HG02943 (cell line): ENCODE results near the gene EPG5.
"Not testable (repeated sequence)": the region's sequence is repeated elsewhere in the genome, so short reads cannot be mapped to it uniquely, and the experiment has no call there.

ENCODE experiments used
- ATAC-seq: cut with Tn5 transposase; IDR thresholded peaks from one replicate; pipeline ENCODE4 v1.9.1; 2021; ENCODE audit warnings: mild to moderate bottlenecking, low read depth, moderate library complexity; ENCODE audit not compliant: unreplicated experiment

The EPG5 gene

DNA sequence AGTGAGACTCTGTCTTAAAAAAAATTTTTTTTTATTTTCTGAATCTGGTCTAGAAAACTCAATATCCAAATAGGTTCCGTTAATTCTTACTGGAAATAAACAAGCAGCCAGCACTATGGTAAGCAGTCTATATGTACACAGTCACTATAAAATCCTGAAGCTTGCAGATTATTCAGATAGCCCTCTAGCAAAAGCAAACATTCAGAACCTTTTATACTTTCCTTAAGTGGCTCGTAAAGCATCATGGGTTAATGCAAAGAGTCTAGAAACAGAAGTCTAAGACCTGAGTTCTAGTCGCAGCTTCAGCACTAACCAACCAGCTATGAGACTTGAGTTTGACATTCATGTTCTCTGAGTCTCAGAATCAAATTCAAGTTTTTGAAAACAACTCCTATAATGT, 89.7 kb downstream of the EPG5 start:
- no peak for ATAC-seq

DNA sequence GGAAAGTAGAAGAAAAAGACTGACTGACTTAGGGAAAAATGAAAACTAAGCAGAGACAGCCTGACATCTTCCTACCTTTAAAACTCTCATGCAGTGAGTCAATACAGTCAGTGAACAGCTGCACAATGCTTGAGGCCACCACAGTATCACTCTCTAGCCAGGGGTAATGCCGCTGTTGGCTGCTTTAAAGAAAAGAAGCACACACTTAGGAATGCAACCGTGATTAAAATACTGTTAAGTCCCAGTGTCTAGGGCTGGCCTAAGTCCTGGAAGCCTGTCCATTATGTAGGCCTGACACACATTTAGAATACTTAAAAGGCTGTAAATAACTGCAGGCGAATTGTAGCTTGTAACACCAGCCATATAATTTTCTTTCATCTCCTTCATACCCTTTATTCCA, 91.0 kb downstream of the EPG5 start:
- no peak for ATAC-seq

- peak; percentile 82 for ATAC-seq
Observed at GRCh38 chr18:45874491-45875184, 92.5 kb downstream of the EPG5 start.

- ATAC-seq, result no peak
Observed at GRCh38 chr18:45871431-45872084, 95.6 kb downstream of the EPG5 start.

- ATAC-seq, result no peak
Observed at GRCh38 chr18:45870419-45870818, 96.7 kb downstream of the EPG5 start.

GRCh38 chr18:45865466-45865865, 101.7 kb downstream of the EPG5 start:
- no peak for ATAC-seq

DNA sequence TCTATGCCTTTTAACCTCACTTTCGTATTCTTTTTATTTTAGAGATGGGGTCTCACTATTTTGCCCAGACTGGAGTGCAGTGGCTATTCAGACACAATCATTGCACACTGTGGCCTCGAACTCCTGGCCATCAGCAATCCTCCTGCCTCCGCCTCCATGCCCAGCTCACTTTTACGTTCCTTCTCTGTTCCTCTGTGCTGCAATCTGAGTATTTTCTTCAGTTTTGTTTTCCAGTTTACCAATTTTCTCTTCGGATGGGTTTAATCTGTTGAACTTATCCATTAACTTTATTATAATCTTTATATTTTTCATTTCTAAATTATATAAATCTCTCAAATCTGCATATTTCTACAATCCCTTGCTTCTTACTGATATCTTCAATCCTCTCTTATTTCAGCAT, 103.0 kb downstream of the EPG5 start:
- no peak for ATAC-seq

DNA sequence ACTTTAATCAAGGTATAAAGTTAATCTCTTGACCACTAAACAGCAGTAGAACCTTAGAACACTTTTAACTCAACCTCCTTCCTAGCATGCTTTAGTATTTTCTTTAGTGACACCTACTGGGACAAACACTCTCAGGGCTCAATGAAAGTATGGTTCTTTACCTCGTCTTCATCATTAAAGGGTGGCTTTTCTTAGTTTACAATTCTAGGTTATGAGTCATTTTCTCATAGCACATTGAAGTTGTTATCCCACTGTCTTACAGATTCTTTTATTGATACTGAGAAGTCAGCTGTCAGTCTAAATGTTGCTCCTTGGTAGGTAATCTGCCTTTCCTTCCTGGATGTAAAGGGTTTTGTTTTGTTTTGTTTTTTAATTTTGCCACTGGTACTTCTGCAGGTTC, 103.7 kb downstream of the EPG5 start:
- no peak for ATAC-seq

- no peak for ATAC-seq
Observed at GRCh38 chr18:45861926-45862325, 105.2 kb downstream of the EPG5 start.

GRCh38 chr18:45860971-45861370, 106.2 kb downstream of the EPG5 start:
- no peak for ATAC-seq

DNA sequence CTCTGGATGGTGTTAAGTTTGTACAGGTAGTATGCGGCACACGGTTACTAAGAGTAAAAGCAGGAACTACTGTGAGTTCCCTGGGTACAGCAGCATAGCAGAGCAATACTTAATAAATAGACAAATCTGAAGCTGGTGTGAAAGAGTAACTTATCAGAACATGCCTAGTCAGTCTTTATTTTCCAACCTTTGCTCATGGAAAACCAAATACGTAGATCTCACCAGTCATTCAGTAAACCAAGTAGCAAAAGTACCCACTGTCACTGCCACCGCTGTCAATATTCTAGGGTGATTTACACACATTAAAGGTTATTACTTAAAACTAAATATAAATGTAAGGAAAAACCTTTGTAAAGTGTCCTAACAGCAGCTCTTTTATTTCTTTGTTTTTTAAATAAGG, 106.6 kb downstream of the EPG5 start:
- no peak for ATAC-seq

DNA sequence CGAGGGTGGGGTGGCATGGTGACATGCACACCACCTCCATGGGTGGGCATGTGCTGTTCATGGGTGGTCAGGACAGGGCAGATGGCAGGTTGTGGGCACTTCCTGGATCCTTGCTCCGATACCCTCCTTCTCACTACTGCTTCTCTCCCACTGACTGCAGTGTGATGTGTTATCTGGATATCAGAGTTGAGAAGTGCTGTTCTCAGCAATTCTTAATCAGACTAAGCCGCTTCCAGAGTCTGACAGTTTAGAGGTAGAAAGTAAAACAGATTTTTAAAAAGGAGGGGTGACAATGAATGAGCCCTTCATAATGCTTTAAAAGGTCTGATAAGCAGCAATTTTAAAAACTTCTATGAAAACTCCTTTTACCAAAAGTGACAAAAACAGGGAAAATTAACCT, 107.8 kb downstream of the EPG5 start:
- no peak for ATAC-seq

GRCh38 chr18:45856531-45856930, 110.6 kb downstream of the EPG5 start:
- no peak for ATAC-seq

- no peak for ATAC-seq
Observed at GRCh38 chr18:45854036-45854586, 113.0 kb downstream of the EPG5 start.

- no peak for ATAC-seq
Observed at GRCh38 chr18:45852631-45853030, 114.5 kb downstream of the EPG5 start.

DNA sequence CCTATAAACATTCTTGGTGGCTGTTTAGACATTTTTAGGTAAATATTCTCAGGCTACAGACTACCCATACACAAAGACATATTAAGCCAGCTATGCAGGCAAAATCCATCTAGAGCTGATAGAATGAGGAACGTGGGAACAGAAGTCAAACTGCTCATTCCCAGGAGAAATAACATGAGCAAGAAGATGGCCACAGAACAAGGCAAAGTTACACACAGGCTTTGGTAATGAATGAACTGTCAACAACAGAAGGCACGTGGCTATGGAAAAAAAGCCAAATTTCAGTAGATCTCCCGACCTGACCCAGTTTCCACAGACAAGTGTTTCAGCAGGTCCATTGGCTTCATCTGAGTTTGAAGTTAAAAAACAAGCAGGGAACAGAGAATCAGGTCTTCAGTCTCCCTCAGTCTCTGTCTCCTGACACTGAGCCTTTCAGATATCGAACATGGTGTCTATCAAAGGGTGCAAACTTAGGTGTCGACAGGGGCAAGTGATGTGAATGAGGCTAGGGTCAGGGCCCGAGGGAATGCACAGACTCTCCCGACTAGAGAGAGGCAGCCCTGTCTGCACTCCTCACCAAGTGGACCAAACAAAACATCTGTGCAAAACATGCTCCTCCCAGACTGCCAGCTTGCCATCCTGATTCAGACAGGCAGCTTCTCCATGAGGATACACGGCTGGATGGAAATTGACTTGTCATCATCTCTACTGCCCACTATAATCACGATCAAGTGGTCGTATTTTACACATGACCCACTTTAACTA, 115.8 kb downstream of the EPG5 start:
- no peak for ATAC-seq

DNA sequence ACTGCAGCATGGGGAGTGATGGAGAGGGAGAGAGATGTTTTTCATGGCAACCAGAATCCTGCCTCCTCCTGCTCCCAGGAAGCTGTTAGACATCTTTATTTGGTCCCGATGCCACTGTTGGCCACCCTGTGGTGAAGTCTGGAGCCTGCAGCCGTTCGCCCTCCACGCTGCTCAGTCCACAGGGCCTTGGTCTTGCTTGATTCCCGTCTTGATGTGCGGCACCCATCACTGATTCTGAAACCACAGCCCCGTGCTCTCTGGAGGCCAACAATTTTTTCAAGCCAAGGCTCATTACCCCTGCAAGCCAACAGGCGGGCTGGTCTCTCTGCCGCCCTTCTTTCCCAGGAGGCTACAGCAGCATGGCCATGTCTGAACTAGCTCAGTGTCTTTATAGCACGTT, 117.1 kb downstream of the EPG5 start:
- peak; percentile 59 for ATAC-seq

DNA sequence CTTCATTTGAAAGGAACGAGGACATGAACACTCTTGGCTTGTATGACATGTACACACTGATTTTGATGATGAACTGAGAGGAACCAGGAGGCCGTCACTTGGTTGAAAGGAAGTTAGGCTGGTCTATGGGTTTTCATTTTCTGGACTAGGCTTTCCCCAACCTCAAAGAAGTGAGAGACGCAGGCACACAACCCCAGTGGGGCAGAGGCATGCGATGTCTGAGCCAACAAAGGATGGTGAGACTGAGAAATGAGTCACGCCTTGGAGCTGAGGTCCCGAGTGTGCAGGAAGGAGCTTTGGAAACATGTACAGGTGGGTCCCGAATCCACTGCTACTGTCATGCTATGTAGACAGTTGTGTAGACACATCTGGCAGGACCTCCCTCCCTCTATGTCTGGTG, 117.6 kb downstream of the EPG5 start:
- peak; percentile 25 for ATAC-seq

- not testable (repeated sequence) for ATAC-seq
Observed at GRCh38 chr18:45848643-45849042, 118.5 kb downstream of the EPG5 start.

GRCh38 chr18:45847119-45847518, 120.0 kb downstream of the EPG5 start:
- ATAC-seq, result no peak

DNA sequence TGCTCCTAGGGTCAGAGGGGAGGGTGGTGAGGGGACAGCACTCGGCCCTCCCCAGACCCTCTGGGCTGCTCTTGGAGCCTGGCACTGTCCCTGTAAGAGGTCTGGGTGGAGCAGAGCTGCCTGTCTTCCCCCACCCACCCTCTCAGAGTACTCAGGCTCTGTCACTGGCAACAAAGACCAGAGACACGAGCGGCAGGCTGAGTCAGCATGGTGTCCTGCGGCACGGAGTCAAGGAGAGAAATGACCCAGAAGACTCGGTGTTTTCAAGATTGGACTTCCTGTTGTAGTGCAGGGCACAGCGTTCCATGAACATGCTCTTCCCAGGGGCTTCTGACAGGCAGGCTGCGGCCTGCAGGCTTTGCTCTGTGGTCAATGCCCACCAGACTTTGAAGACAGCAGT, 121.7 kb downstream of the EPG5 start:
- ATAC-seq, result no peak
